ENCODE data around the gene ZDHHC3.

The ZDHHC3 gene

GRCh38 chr3:44894485-44894884, 81.5 kb downstream of the ZDHHC3 start:
- DNase-seq (ENCODE audit: low read depth in 2 of 2), result no peak

- DNase-seq (ENCODE audit: low read depth in 2 of 2), result no peak
Observed at GRCh38 chr3:44893097-44893496, 82.9 kb downstream of the ZDHHC3 start.

GRCh38 chr3:44892689-44893088, 83.3 kb downstream of the ZDHHC3 start:
- DNase-seq (ENCODE audit: low read depth in 2 of 2), result no peak

- DNase-seq (ENCODE audit: low read depth in 2 of 2), result no peak
Observed at GRCh38 chr3:44890852-44891251, 85.1 kb downstream of the ZDHHC3 start.

GRCh38 chr3:44890258-44890657, 85.7 kb downstream of the ZDHHC3 start:
- DNase-seq (ENCODE audit: low read depth in 2 of 2), result no peak

- no peak for DNase-seq (ENCODE audit: low read depth in 2 of 2)
Observed at GRCh38 chr3:44887101-44887500, 88.9 kb downstream of the ZDHHC3 start.

- DNase-seq (ENCODE audit: low read depth in 2 of 2), result no peak
Observed at GRCh38 chr3:44886561-44886960, 89.4 kb downstream of the ZDHHC3 start.

- no peak for DNase-seq (ENCODE audit: low read depth in 2 of 2)
Observed at GRCh38 chr3:44885618-44886017, 90.4 kb downstream of the ZDHHC3 start.

- DNase-seq (ENCODE audit: low read depth in 2 of 2), result no peak
Observed at GRCh38 chr3:44883999-44884431, 92.0 kb downstream of the ZDHHC3 start.

- no peak for DNase-seq (ENCODE audit: low read depth in 2 of 2)
Observed at GRCh38 chr3:44883213-44883955, 92.6 kb downstream of the ZDHHC3 start.

GRCh38 chr3:44880284-44880683, 95.7 kb downstream of the ZDHHC3 start:
- DNase-seq (ENCODE audit: low read depth in 2 of 2), result no peak

GRCh38 chr3:44877333-44877732, 98.6 kb downstream of the ZDHHC3 start:
- no peak for DNase-seq (ENCODE audit: low read depth in 2 of 2)

- DNase-seq (ENCODE audit: low read depth in 2 of 2), result no peak
Observed at GRCh38 chr3:44875596-44875995, 100.4 kb downstream of the ZDHHC3 start.

All from stimulated activated CD8-positive, alpha-beta memory T cell treated with anti-CD3 and anti-CD28 coated beads, Interleukin-7, amount 100 ng/mL, for 4 hours (primary cell).